ENCODE results near the gene PIRT.

PIRT gene

GRCh38 chr17:10785295-10785694, 52.6 kb downstream of the PIRT start:
- DNase-seq, result no peak

- no peak for DNase-seq
These were observed 58.3 kb downstream of the PIRT start for GRCh38 chr17:10779609-10780008.

GRCh38 chr17:10777890-10778289, 60.0 kb downstream of the PIRT start:
- no peak for DNase-seq

- no peak for DNase-seq
These were observed 60.6 kb downstream of the PIRT start for GRCh38 chr17:10777131-10777807.

- DNase-seq, result no peak
These were observed 61.5 kb downstream of the PIRT start for GRCh38 chr17:10776381-10776780.

- DNase-seq, result no peak
These were observed 62.0 kb downstream of the PIRT start for GRCh38 chr17:10775740-10776356.

GRCh38 chr17:10775058-10775457, 62.8 kb downstream of the PIRT start:
- no peak for DNase-seq

GRCh38 chr17:10773391-10773790, 64.5 kb downstream of the PIRT start:
- DNase-seq, result no peak
